GM12874 (cell line): ENCODE results near the gene ADORA2A.

Experiments used
- TF ChIP-seq, protein P1 (sequence below): IDR thresholded peaks from 2 replicates; pipeline ENCODE4 v1.5.1; 2011; ENCODE audit warnings: low read depth, mild to moderate bottlenecking, control low read depth, low read length, moderate library complexity; ENCODE audit not compliant: insufficient read depth

The ADORA2A gene

DNA sequence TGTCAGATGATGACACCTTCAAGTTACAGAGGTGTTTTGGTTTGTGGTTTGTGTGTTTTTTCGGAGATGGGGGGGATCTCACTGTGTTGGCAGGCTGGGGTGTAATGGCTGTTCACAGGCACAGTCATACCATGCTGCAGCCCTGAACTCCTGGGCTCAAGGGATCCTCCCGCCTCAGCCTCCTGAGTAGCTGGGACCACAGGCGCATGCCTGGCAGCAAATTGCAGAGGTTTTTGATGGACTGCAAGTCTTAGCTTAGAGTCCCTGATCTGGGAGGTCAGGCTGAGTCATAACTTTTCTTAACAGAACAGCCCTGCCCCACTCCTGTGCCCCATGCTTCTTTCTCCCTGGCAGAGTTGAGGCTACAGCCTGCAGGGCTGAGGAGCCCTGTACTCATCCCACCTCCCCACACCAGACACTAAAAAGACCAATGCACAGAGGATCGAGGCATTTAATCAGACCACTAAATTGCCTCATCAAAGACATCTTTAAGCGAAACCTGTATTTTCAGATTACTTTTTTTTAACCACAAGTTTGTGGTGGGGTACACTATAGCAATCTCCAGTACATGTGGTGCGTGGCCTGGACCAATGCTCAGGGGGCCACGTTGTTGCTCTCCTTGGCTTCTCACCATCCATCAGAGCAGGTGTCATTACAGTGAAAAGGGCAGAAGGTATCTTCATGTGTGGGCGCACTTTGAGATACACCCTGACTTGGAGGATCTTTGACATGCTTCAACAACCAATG, 17.1 kb upstream of the ADORA2A start:
- TF ChIP-seq, protein P1, sequence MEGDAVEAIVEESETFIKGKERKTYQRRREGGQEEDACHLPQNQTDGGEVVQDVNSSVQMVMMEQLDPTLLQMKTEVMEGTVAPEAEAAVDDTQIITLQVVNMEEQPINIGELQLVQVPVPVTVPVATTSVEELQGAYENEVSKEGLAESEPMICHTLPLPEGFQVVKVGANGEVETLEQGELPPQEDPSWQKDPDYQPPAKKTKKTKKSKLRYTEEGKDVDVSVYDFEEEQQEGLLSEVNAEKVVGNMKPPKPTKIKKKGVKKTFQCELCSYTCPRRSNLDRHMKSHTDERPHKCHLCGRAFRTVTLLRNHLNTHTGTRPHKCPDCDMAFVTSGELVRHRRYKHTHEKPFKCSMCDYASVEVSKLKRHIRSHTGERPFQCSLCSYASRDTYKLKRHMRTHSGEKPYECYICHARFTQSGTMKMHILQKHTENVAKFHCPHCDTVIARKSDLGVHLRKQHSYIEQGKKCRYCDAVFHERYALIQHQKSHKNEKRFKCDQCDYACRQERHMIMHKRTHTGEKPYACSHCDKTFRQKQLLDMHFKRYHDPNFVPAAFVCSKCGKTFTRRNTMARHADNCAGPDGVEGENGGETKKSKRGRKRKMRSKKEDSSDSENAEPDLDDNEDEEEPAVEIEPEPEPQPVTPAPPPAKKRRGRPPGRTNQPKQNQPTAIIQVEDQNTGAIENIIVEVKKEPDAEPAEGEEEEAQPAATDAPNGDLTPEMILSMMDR: no peak

DNA sequence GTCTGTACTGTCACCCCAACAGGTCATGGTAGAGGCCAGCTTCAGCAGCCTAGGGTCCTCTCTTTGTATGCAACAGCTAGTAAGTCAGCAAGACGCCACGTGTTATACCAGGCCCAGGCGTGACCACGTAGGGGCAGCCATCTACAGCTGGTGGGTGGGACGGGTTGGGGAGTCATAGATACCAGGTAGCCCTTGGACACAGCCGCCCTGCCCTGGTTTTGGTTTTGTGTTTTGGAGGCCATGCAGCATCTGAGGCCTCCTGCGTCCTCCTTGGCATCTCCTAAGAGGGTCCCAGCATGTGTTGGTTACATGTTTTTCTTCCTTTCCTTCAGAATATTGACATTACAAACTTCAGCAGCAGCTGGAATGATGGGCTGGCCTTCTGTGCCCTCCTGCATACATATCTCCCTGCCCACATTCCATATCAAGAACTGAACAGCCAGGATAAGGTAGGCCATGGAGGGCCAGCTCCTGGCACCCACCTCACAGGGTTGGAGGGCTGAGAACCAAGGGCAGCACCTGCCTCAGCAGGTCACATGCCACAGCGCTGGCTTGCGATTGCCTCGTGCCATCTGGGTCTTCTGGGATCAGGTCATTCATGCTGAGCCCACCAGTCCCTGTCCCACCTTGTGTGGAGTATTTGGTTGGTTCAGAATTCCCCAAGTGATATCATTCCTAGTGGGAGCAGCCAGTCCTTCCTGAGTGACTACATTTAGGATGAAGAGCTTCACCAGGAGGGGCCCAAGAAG, 16.0 kb upstream of the ADORA2A start:
- TF ChIP-seq, protein P1: no peak

DNA sequence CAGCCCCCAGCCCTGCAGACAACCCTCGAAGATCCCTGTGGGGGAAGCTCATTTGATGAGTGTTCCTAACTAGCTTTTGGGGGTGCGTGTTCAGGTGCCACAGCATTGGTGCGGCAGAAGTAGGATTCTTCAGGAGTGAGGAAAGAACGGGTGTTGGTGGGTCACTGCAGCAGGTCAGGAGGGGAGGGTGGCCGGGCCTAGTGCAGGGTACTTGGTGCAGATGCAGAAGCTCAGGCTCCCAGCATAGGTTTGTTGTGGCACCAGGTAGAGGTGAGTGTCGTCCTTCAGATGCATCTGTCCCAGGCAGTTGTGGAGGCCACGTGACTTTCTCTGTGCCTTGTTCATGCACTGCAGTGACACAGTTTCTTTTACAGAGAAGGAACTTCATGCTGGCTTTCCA, 15.1 kb upstream of the ADORA2A start:
- TF ChIP-seq, protein P1: no peak

DNA sequence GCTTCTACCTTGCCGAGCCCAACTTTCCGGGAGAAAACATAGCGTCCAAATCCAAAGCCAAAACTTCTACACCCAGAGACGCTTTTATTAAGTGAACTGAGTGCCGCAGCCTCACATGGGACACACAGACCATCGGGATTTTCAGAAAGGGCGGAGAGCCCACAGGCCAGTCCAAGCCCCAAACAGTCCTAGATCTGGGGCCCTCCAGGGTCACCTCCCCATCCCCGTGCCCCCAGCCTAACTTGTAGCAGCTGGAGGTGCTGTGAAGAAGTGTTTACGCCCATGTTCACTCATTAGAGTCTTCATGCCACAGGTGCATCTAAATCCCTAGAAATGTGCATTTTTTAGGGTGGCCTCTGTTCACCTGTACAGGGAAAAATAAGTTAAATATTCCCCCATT, 14.1 kb upstream of the ADORA2A start:
- TF ChIP-seq, protein P1: no peak

DNA sequence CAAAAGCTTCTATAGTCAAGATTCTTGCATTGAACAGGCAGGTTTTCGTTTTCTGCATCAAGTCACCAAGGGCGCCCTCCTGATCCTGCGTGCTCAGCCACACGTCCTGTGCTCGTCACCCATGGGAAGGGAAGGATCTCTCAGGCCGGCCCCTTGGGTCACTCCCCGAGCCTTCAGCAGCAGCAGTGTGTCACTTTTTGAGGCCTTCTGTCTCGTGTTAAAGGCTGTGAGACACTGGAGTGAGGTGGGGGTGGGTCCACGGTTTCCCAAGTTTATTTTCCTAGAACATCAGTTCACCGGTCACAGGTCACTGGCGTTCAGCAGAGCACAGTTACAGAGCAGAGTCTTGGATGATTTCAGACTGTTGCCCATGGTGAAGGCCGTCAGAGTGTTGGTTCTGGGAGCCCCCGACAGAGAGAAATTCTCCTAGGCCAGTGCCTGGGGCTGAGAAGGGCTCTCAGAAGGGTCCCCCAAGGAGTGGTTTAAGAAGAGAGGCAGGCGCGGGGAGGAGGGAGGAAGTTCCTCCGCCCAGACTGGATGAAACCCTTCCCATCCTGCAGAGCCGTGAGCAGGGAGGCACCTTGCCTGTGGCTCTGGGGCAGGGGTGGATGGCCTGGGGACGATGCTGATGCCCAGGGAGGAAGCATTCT, 13.5 kb upstream of the ADORA2A start:
- TF ChIP-seq, protein P1: no peak

DNA sequence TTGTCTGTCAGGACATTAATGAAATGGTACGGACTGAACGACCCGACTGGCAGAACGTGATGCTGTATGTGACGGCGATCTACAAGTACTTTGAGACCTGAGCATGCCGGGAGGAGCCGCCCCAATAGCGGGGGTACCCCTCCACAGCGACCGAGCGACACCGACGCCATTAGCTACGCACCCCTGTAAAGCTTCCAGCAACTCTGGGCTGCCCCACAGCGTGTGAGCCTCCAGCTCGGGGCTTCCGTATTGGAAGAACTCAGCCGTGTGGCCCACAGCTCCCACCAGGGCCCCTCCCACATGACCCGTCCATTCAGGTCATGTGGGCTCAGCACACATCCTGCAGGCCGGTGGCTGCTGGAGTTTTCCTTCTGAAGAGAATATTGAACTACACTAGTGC, 12.9 kb upstream of the ADORA2A start:
- TF ChIP-seq, protein P1: no peak
